ENCODE data around the gene ITPRID2.

The ITPRID2 gene

GRCh38 chr2:181900007-181900651 lies 8.6 kb downstream of the ITPRID2 start:
- no peak overlapping the region for H2AFZ ChIP-seq
- no peak overlapping the region for H3K9ac ChIP-seq
- H3K27me3 ChIP-seq (ENCODE audit: control insufficient read depth, insufficient read depth, low read length), result no peaks in the 10 kb centered on the region
- H3K9me3 ChIP-seq (ENCODE audit: control insufficient read depth, low read length), result no peaks in the 10 kb centered on the region
- no peak overlapping the region for H3K4me2 ChIP-seq (ENCODE audit: low read length)
- H3K79me2 ChIP-seq, result peaks cover 3% of the 10 kb centered on the region
- H3K36me3 ChIP-seq (ENCODE audit: control insufficient read depth, insufficient read depth, low read length), result no peaks in the 10 kb centered on the region
- no peak overlapping the region for H3K4me3 ChIP-seq (ENCODE audit: low read depth, low read length)
- H3K27ac ChIP-seq, result no peak overlapping the region
- H3K4me1 ChIP-seq, result no peaks in the 10 kb centered on the region
- TF ChIP-seq, protein P1, sequence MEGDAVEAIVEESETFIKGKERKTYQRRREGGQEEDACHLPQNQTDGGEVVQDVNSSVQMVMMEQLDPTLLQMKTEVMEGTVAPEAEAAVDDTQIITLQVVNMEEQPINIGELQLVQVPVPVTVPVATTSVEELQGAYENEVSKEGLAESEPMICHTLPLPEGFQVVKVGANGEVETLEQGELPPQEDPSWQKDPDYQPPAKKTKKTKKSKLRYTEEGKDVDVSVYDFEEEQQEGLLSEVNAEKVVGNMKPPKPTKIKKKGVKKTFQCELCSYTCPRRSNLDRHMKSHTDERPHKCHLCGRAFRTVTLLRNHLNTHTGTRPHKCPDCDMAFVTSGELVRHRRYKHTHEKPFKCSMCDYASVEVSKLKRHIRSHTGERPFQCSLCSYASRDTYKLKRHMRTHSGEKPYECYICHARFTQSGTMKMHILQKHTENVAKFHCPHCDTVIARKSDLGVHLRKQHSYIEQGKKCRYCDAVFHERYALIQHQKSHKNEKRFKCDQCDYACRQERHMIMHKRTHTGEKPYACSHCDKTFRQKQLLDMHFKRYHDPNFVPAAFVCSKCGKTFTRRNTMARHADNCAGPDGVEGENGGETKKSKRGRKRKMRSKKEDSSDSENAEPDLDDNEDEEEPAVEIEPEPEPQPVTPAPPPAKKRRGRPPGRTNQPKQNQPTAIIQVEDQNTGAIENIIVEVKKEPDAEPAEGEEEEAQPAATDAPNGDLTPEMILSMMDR (IDR thresholded peaks at IDR 0.05), result no peak

DNA sequence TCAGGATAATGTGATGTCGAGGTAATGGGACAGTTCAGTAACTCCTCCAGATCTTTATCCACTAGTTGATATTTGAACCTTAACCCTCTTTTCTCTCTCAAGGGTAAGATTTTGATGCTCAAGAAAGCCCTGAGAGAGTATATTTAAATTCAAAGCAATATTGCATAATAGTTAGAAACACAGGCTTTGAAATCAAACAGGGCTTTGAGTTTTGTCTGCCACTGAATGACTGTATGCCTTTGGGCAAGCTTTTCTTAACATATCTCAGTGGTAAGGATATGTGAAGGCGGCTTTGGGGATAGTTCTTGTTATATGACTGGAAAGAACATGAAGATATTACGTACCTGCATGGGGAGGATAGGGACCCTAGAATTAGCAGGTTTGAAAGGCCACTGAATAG lies 11.1 kb downstream of the ITPRID2 start:
- no peaks in the 10 kb centered on the region for H3K9me3 ChIP-seq (ENCODE audit: control insufficient read depth, low read length)
- no peaks in the 10 kb centered on the region for H3K4me1 ChIP-seq
- H3K4me3 ChIP-seq (ENCODE audit: low read depth, low read length), result no peak overlapping the region
- no peaks in the 10 kb centered on the region for H3K79me2 ChIP-seq
- no peak overlapping the region for H2AFZ ChIP-seq
- TF ChIP-seq, protein P1 (IDR thresholded peaks at IDR 0.05), result no peak
- no peak overlapping the region for H3K4me2 ChIP-seq (ENCODE audit: low read length)
- H3K27ac ChIP-seq, result no peak overlapping the region
- no peak overlapping the region for H3K9ac ChIP-seq
- no peaks in the 10 kb centered on the region for H3K27me3 ChIP-seq (ENCODE audit: control insufficient read depth, insufficient read depth, low read length)
- H3K36me3 ChIP-seq (ENCODE audit: control insufficient read depth, insufficient read depth, low read length), result no peaks in the 10 kb centered on the region

DNA sequence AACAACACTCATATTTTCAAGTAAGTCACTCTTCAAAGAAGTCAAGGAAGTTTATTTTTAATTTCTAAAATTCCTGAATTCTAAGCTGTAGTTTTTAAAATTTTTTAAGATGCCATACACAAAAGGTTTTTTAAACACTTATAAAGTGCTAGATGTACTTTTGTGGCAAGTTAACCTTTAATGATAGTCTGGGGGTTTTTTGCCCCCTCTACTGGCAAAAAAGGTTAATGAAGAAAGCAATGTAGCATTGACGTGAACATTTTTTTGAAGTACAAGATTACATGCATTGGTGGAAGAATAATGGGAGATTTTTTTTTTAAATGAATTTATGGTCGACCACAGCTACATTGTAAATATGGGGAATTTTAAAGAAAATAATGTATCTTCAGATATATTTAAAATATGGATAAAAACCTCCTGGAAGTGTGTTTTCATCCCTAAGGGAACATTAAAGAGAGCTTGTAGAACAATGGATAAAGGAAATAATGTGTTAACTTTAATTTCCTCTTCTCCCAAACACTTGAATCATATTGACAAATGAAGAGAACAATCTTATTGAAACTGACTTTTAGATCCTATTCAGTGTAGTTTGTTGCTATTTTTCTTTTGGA lies 12.6 kb downstream of the ITPRID2 start:
- Histone ChIP-seq H3K27ac (no peak overlapping the region), H3K9ac (no peak overlapping the region), H2AFZ (no peak overlapping the region), H3K4me1 (no peaks in the 10 kb centered on the region), H3K9me3 (ENCODE audit: control insufficient read depth, low read length) (no peaks in the 10 kb centered on the region), H3K4me2 (ENCODE audit: low read length) (no peak overlapping the region), H3K79me2 (no peaks in the 10 kb centered on the region), H3K36me3 (ENCODE audit: control insufficient read depth, insufficient read depth, low read length) (no peaks in the 10 kb centered on the region), H3K4me3 (ENCODE audit: low read depth, low read length) (no peak overlapping the region), H3K27me3 (ENCODE audit: control insufficient read depth, insufficient read depth, low read length) (no peaks in the 10 kb centered on the region)
- TF ChIP-seq, protein P1 (IDR thresholded peaks at IDR 0.05), result peak; percentile 58

DNA sequence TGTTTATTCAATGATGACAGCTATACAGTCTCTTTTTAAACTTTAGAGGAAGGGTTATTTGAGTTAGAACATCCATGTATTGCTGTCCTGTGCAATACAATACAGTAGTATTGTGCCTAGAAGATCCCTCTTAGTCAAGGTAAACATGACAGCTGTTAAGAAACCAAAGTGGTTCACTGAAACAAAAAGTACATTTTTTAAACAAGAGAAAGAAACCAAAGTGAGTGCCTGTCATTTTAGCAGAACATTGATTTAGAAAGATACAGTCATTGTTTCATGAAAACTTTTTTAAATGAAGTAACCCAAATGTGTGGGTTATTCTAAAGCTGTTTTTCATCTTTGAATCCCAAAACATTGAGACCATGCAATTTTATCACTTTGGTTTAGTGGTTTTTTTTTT lies 15.5 kb downstream of the ITPRID2 start:
- Histone ChIP-seq H3K4me2 (ENCODE audit: low read length) (no peak overlapping the region), H3K9me3 (ENCODE audit: control insufficient read depth, low read length) (no peaks in the 10 kb centered on the region), H3K36me3 (ENCODE audit: control insufficient read depth, insufficient read depth, low read length) (no peaks in the 10 kb centered on the region), H2AFZ (no peak overlapping the region), H3K79me2 (no peaks in the 10 kb centered on the region), H3K9ac (no peak overlapping the region), H3K4me3 (ENCODE audit: low read depth, low read length) (no peak overlapping the region), H3K4me1 (no peaks in the 10 kb centered on the region), H3K27ac (no peak overlapping the region), H3K27me3 (ENCODE audit: control insufficient read depth, insufficient read depth, low read length) (no peaks in the 10 kb centered on the region)
- TF ChIP-seq, protein P1 (IDR thresholded peaks at IDR 0.05), result no peak

- Histone ChIP-seq H2AFZ (no peak overlapping the region), H3K9me3 (ENCODE audit: control insufficient read depth, low read length) (no peaks in the 10 kb centered on the region), H3K9ac (no peak overlapping the region), H3K4me2 (ENCODE audit: low read length) (no peak overlapping the region), H3K36me3 (ENCODE audit: control insufficient read depth, insufficient read depth, low read length) (no peaks in the 10 kb centered on the region), H3K79me2 (no peaks in the 10 kb centered on the region), H3K4me3 (ENCODE audit: low read depth, low read length) (no peak overlapping the region), H3K4me1 (no peaks in the 10 kb centered on the region), H3K27me3 (ENCODE audit: control insufficient read depth, insufficient read depth, low read length) (no peaks in the 10 kb centered on the region), H3K27ac (no peak overlapping the region)
- TF ChIP-seq, protein P1 (IDR thresholded peaks at IDR 0.05), result no peak
Observed at GRCh38 chr2:181907635-181908034, 16.1 kb downstream of the ITPRID2 start.
